HG03469 (cell line): ENCODE measurements around the gene SLC9A5.

Experiments
- ATAC-seq: cut with Tn5 transposase; IDR thresholded peaks from one replicate; pipeline ENCODE4 v1.9.1; 2021; ENCODE audit warnings: mild to moderate bottlenecking, moderate library complexity, moderate number of reproducible peaks; ENCODE audit not compliant: unreplicated experiment

SLC9A5 gene, protein sequence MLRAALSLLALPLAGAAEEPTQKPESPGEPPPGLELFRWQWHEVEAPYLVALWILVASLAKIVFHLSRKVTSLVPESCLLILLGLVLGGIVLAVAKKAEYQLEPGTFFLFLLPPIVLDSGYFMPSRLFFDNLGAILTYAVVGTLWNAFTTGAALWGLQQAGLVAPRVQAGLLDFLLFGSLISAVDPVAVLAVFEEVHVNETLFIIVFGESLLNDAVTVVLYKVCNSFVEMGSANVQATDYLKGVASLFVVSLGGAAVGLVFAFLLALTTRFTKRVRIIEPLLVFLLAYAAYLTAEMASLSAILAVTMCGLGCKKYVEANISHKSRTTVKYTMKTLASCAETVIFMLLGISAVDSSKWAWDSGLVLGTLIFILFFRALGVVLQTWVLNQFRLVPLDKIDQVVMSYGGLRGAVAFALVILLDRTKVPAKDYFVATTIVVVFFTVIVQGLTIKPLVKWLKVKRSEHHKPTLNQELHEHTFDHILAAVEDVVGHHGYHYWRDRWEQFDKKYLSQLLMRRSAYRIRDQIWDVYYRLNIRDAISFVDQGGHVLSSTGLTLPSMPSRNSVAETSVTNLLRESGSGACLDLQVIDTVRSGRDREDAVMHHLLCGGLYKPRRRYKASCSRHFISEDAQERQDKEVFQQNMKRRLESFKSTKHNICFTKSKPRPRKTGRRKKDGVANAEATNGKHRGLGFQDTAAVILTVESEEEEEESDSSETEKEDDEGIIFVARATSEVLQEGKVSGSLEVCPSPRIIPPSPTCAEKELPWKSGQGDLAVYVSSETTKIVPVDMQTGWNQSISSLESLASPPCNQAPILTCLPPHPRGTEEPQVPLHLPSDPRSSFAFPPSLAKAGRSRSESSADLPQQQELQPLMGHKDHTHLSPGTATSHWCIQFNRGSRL

DNA sequence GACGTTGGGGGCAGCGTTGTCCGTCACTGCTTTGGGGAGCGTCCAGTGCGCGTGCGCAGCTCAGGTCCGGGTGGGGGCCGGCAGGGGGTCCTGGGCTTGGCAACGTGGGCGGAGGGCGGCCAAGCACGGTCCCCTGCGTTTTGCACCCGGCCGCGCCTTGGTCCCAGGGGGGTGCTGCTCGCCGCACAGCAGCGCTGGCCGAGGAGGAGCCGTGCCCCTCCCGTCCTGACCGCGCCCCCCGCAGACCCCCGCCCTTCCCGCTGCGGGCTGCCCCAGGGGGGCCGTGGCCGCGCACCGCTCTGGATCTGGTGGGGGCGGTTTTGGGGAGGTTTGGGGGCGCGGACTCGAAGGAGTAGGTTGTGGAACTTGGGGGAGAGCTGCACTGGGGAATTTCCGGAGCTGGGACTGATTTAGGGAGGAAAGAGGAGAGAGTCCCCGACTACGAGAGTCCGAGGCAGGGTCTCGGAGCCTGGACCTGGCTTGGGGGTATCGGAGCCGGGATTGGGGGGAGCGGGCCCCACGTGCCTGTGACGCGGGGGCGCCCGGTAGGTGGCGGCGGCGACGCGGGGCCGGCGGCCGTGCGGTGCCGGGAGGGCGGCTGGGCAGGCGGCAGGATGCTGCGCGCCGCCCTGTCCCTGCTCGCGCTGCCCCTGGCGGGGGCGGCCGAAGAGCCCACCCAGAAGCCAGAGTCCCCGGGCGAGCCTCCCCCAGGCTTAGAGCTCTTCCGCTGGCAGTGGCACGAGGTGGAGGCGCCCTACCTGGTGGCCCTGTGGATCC, at the start of gene SLC9A5:
SLC9A5 (plus strand) TSS at position 579 of the 777 bp plus-strand sequence; CDS start at position 615, 36 bp downstream.
- no peak for ATAC-seq

DNA sequence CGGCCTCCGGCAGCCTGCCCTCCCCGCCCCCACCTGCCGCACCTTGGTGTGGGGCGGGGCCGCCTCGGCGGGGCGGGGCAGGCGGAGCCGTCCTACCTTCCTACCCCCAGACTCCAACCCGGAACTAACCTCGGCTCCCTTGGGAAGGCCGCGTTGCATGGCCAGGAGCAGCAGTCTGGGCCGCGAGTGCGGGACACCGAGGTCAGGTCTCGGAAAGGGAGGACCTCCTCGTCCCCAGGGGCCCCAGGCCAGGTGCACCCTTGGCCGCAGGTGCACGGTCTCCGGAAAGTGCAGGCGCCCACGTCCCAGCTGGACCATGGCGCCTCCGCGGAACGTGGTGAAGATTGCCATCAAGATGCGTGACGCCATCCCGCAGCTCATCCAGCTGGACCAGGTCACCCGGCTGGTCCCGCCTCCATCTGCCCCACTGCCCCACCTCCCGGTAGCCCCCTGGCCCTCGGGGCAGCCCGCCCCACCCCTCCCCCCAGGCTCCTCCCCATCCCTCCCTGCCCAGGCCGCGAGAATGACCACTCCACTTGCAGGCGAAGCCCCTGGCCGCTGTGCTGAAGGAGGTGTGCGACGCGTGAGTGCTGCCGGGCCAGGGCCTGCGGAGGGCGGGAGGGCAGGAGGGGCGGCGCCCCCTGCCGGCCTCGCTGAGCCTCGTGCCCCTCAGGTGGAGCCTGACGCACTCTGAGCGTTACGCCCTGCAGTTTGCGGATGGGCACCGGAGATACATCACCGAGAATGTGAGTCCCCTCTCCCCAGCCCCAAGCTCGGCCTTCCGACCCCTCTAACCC, 49.6 kb upstream of the SLC9A5 start, which contains the start of gene ELMO3:
ELMO3 (plus strand) TSS at position 121 of the 797 bp plus-strand sequence; CDS start at position 317, 196 bp downstream.
- no peak for ATAC-seq

DNA sequence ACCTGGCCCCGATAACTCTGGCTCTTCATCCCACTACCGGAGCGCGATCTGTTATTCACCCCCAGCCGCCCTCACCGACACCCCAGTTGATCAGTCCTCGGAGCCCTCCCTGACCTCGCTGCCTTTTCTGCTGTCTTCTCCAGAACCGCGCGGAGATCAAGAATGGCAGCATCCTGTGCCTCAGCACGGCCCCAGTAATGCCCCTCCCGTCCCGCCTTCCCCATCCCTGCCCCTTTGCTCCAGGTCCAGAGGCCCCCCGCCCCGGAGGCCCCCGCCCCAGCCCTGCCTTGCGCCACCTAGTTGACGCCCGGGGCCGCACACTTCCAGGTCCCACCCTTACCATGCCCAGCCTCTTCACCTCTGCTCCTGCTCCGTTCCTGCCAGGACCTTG, 49.0 kb upstream of the SLC9A5 start:
- ATAC-seq: no peak

DNA sequence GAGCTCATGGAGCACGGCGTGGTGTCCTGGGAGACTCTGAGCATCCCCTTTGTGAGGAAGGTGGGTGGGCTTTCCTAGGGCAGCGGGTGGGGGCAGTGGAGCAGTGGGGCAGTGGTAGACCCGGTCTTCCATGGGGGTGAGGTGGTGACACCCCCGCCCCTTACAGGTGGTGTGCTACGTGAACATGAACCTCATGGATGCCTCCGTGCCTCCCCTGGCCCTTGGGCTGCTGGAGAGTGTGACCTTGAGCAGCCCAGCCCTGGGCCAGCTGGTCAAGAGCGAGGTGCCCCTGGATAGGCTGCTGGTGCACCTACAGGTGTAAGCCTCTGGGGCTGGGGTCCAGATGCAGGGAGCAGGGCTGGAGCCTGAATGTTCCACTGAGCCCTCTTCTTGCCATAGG, 48.3 kb upstream of the SLC9A5 start:
- no peak for ATAC-seq

DNA sequence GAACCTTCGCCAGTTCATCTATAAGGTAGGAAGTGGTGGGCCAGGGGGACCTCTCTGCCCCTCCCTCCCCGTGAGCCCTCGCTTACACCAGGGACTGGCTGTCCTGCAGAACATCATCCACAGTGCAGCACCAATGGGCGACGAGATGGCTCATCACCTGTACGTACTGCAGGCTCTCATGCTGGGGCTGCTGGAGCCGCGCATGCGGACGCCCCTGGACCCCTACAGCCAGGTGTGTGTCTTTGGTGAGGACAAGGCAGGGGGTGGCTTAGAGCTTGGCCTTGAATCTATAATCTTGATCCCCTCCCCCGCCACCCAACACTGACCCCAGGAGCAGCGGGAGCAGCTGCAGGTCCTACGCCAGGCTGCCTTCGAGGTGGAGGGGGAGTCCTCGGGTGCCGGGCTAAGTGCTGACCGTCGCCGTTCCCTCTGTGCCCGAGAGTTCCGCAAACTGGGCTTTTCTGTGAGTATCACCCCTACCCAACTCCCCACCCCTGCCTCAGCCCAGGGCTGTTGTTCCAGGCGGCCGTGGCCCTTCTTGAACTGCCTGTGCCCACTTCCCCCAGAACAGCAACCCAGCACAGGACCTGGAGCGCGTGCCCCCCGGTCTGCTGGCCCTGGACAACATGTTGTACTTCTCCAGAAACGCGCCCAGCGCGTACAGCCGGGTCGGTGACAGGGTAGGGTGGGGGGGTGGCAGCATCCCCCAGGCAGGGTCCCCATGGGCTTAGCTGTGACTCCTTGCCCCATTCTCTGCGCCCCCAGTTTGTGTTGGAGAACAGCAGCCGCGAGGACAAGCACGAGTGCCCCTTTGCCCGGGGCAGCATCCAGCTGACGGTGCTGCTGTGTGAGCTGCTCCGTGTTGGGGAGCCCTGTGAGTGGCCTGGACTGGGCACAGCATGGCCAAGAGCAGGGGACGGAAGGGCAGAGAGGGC, 47.1 kb upstream of the SLC9A5 start:
- ATAC-seq: no peak

DNA sequence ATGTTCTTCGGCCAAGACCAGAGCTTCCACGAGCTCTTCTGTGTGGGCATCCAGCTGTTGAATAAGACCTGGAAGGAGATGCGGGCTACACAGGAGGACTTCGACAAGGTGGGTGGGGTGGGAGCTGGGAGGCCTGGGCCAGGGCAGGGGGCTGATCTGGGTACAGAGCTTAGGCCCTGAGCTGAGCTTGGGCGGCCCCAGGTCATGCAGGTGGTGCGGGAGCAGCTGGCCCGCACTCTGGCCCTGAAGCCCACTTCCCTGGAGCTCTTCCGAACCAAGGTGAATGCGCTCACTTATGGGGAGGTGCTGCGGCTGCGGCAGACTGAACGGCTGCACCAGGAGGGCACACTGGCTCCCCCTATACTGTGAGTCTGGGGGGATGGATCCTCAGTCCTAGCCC, 46.4 kb upstream of the SLC9A5 start:
- no peak for ATAC-seq

DNA sequence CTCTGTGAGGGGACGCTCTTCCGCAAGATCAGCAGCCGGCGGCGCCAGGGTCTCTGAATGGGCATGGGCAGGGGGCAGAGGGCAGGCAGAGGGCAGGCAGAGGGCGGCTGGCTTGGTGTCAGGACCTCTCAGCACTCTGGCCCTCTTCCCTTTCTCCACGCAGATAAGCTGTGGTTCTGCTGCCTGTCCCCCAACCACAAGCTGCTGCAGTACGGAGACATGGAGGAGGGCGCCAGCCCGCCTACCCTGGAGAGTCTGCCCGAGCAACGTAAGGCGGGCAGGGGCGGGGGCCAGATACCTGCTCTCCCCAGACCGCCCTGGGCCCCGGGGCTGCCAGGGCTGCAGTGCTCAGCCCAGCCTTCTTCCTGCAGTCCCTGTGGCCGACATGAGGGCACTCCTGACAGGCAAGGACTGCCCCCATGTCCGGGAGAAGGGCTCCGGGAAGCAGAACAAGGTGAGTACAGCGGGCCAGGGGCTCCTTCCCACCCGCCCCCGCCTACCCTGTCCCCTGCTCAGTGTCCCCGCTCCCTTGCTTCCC, 45.8 kb upstream of the SLC9A5 start:
- ATAC-seq: no peak

DNA sequence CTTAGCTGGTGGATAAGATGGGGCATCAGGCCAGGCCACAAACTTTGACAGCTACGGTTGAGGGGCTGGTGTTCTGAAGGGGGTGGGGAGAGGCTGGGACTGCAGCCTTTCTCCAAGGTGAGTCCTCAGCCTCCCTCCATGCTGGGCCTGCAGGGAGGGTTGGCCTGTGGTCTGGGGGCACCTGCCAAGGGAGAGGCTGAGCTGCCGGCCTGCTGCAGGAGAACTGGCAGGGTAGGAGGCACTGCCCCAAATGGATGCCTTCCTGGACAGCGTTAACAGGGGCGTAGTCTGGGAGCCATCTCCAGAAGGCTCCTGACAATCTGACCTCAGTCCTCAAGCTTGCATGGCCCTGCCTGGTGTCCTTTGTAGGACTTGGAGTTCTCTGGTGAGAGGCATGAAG, 44.7 kb upstream of the SLC9A5 start:
- no peak for ATAC-seq

DNA sequence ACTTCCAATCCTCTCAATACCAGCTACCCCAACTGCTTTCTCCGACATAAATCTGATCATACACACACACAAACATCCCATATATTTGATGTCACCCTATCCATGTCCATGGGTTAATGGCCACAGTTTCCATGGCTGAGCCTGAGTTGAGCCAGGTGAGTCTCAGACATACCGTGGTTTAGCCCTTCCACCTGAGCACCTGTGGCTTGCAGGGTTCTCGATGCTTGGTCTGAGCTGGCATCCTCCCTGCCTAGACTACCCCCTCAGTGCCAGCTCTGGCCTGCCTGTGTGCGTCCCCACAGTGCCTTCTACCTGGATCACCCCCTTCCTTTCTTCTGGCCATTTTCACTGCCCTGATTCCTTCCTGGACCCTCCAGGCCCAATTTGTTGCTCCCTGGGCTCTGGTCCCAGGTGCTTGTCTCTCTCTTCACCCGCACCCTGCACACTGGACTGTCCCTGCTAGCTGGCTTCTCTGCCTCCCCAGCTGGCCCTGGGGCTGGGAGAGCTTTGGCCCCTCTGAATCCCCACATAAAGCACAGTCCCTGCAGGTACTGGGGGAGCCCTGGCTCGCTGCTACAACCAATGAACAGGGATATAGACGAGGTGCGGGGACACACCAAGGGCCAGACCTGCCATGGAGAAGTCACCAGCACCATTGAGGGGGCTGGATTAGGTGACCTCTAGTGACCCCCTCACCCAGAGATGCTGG, 42.5 kb upstream of the SLC9A5 start:
- no peak for ATAC-seq

DNA sequence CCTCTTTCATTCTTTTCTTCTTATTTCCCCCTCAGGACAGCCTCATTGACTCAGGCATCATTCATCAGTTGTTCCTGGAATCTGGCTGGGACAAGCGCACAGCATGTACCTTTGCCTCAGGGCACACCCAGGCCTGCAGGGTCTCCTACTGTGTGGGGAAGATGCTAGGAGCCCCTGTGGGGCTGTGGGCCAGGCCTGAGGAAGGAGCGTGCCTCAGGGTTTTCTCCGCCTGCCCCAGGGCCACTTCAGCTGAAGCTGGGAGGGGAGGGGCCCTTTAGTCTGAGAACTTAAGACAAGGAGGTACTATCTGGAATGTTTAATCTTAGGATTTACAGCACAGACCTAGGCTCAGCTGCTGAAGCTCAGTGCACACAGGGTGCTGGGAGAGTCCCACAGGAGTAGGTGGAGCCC, 41.9 kb upstream of the SLC9A5 start:
- no peak for ATAC-seq

DNA sequence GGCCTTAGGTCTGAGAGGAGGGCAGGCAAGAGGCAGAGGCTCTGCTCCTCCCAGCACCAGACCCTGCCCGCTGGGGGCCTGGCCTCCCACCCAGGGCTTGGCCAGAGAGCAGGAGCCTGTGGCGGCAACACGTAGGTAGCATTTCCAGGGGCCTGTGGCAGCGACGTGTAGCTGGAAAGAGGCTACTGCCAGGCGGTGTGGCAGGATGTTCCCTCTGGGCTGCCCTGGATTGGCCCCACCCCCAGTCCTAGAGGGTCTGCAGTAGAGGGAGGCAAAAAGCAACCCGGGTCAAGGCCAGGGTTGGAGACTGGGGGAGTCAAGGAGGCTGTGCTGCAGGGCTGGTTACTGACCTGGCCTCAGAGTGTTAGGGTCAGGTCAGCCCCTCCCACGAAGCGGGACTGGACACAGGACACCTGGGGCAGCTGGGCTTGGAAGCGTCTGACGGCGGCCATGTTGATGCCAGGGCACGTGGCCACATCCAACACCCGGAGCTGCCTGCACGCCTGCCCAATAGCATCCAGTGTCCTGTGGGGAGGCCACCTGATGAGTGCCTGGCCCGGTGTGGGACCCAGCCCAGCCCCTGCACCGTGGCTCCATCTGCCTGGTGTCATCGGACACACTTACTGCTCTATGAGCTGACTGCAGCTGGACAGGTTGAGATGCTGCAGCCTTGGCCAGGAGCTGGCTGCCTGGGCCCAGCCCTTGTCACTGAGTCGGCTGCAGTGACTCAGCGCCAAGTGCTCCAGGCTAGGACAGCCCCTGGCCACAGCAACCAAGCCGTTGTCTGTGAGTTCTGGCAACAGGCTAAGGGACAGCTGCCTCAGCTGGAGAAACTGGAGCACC, 41.3 kb upstream of the SLC9A5 start:
- ATAC-seq: no peak

DNA sequence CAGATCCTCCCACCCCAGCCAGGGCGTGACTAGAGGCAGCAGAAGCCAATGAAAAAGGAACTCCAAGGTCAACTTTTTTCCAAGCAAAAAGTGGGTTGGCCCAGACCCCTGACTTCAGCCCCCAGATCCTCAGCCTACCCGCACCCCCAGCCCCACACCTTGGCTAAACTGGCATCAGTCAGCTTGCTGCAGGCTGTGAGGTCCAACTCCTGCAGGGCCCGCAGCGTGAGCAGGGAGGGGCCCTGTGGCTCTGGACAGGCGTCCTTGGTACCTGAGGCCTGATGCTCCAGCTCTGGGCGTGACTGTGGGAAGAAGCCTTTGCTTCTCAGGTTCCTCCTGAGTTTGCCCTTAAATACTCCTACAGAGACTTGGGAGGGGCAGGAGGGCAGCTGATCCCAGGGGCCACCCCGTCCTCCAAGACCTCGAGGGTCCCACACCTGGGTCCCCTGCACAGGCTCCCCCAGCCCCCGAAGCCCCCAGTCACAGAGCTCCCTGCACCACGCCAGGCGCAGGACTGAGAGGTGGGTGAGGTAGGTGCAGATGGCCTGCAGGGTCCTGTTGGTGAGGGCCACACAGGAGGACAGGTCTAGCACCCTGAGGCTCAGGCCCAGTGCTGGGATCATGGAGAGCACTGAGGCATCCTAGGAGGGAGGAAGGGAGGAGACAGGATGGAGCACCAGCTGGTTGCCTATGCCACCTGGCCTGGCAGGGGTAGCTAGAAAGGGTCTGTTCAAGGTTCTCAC, 40.5 kb upstream of the SLC9A5 start:
- no peak for ATAC-seq

DNA sequence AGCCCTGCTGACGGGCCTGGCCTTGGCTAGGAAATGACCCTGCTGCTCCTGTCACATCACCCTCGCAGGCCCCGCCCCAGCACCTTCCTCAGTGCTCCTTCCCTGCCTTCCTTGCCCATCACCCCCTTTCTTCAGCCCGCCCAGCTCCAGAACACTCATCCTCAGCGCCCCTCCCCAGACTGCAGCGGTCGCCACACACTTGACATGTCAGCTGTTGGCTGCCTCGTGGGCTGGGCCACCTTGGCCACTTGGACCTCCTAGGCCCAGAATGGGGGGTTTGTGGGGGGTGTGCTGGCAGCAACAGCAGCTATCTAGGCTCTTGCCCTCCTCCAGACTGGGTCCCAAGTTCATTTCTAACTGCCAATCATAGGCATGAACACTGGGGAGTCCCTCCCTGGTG, 39.2 kb upstream of the SLC9A5 start:
- no peak for ATAC-seq

DNA sequence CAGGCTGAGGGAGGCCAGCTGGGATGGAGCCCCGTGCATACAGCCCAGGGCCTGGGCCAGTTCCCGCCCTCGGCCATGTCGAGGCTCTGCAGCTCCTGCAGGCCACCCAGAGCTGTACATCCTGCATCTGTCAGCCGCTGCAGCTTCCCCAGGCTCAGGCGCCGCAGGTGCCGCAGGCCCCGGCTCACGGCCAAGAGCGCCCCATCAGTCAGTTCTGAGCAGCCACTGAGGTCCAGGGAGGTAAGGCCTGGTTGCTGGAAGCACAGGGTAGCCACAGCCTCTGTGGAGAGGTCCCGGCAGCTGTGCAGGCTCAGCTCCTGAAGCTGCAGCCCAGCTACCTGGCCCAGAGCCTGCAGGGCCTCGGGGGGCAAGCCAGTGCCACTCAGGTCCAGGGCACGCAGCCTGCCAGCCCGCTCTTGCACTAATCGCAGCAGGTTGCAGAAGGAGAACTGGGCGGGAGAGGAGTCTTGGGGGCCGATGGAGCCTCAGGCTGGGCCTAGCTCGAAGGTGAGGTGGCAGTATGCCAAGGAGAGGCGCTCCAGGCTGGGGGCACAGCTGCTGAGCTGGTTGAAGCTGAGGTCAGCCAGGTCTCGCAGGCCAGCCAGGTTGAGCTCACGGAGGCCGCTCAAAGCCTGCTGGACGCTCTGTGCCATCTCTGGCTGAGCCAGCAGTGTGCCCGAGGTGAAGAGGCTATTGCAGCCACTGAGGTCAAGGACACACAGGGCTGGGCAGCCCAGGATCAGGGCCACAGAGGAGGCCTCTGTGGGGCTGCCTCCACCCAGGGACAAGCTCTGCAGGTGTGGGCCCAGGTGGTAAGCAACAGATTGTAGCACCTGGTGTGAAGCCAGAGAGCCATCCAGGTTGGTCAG, 38.5 kb upstream of the SLC9A5 start:
- no peak for ATAC-seq

DNA sequence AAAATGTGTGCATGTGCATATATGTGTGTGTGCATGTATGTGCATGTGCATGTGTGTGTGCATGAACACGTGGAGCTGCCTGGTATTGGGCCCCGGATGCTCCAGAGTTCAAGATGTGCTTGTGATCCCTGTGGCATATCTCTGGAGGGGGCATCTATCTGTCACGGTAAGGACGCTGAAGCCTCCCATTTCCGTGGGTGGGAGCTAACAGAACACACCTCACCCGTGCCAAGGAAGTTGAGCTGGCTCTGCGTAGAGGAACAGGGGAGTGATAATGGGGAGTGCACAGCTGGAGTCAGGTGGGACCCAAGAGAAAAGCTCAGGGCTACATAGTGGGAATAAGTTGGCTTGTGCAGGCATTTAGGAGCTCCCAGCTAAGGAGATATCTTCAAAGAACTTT, 37.1 kb upstream of the SLC9A5 start:
- no peak for ATAC-seq

DNA sequence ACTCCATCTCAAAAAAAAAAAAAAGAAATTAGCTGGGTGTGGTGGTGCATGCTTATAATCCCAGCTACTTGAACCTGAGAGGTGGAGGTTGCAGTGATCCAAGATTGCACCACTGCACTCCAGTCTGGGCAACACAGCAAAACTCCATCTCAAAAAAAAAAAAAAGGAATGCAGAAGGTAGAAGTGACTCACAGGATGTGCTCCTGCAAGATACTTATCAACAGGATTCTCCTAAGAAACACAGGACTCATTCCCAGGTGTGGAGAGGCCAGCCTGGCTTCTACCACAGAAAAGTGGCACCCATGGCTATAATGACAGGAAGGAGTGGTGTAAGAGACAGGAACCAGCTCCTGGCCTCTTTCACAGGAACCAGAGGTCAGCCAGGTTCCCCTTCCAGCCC, 36.0 kb upstream of the SLC9A5 start:
- ATAC-seq: no peak
